Measurements from ENCODE around the gene ASAP2. TPM values are rescaled to one million over a fixed set of nuclear protein-coding genes. Genes with fewer than 3 reads are reported as not detected.

Gene ASAP2
- total RNA-seq, 6 donors from 2014 or later: 20.4 to 26.0 (median 23.4) TPM

DNA sequence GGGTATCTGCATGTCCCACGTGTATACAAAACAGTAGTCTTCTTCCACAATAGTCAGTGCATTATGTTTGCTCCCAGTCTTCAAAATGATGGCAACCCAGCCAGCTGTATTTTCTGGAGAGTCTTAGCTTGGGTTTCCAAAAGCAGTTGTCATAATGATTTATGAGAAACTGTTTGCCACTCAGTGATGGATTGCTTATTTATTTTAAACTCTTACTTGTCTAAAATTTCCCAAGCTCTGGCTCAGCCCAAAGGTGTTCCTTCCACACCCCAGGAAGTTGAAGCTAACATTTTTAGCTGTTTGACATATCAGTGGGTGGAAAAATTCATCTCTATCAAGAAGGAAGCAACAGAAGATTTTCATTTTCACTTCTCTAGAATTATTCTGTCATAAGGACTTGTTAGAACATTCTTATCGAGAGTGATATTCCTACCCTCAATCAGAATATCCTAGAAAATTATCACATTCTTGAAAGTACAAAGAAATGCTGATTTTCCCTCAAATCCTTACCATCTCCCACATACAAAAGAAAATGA, 78.8 kb downstream of the ASAP2 start:
- H3K36me3 ChIP-seq: no peaks in the 10 kb centered on the region
- H3K9me3 ChIP-seq: no peaks in the 10 kb centered on the region
- no peak overlapping the region for H3K4me3 ChIP-seq
- WGBS, 2 donors: 22 to 64% methylated on average over 2 of the region's 2 CpGs
- TF ChIP-seq EP300 (IDR thresholded peaks at IDR 0.05) (no peak), POLR2AphosphoS5 (IDR thresholded peaks at IDR 0.05) (no peak), POLR2A (IDR thresholded peaks at IDR 0.05) (no peak)
- TF ChIP-seq, protein P1, sequence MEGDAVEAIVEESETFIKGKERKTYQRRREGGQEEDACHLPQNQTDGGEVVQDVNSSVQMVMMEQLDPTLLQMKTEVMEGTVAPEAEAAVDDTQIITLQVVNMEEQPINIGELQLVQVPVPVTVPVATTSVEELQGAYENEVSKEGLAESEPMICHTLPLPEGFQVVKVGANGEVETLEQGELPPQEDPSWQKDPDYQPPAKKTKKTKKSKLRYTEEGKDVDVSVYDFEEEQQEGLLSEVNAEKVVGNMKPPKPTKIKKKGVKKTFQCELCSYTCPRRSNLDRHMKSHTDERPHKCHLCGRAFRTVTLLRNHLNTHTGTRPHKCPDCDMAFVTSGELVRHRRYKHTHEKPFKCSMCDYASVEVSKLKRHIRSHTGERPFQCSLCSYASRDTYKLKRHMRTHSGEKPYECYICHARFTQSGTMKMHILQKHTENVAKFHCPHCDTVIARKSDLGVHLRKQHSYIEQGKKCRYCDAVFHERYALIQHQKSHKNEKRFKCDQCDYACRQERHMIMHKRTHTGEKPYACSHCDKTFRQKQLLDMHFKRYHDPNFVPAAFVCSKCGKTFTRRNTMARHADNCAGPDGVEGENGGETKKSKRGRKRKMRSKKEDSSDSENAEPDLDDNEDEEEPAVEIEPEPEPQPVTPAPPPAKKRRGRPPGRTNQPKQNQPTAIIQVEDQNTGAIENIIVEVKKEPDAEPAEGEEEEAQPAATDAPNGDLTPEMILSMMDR (IDR thresholded peaks at IDR 0.05): no peak
- H3K4me1 ChIP-seq: peaks cover 0 to 18% (median 8%) of the 10 kb centered on the region in 4 donors
- H3K27ac ChIP-seq: no peak overlapping the region
- DNase-seq: no peak
- no peak for ATAC-seq (ENCODE audit: low FRiP score in 2 of 2)
- no peaks in the 10 kb centered on the region for H3K27me3 ChIP-seq

DNA sequence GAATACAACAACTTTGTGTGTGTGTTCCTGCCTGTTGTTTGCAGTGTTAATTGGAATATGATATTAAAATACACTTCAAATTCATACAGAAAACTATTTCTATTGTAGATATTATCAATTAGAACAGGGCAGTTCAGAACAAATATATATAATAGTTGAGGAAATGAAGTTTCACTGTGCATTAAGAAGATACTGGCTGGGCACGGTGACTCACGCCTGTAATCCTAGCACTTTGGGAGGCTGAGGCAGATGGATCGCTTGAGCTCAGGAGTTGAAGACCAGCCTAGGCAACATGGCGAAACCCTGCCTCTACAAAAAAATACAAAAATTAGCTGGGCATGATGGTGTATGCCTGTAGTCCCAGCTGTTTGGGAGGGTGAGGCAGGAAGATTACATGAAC, 79.3 kb downstream of the ASAP2 start:
- TF ChIP-seq POLR2AphosphoS5 (IDR thresholded peaks at IDR 0.05) (no peak), EP300 (IDR thresholded peaks at IDR 0.05) (no peak), POLR2A (IDR thresholded peaks at IDR 0.05) (no peak)
- TF ChIP-seq, protein P1 (IDR thresholded peaks at IDR 0.05): no peak
- Histone ChIP-seq H3K9me3 (no peaks in the 10 kb centered on the region), H3K36me3 (no peaks in the 10 kb centered on the region), H3K27me3 (no peaks in the 10 kb centered on the region), H3K27ac (no peak overlapping the region), H3K4me1 (peaks cover 0 to 18% (median 8%) of the 10 kb centered on the region in 4 donors), H3K4me3 (no peak overlapping the region)
- WGBS, 2 donors: 84 to 89% methylated on average over 4 of the region's 4 CpGs
- ATAC-seq (ENCODE audit: low FRiP score in 2 of 2): no peak
- DNase-seq: no peak

DNA sequence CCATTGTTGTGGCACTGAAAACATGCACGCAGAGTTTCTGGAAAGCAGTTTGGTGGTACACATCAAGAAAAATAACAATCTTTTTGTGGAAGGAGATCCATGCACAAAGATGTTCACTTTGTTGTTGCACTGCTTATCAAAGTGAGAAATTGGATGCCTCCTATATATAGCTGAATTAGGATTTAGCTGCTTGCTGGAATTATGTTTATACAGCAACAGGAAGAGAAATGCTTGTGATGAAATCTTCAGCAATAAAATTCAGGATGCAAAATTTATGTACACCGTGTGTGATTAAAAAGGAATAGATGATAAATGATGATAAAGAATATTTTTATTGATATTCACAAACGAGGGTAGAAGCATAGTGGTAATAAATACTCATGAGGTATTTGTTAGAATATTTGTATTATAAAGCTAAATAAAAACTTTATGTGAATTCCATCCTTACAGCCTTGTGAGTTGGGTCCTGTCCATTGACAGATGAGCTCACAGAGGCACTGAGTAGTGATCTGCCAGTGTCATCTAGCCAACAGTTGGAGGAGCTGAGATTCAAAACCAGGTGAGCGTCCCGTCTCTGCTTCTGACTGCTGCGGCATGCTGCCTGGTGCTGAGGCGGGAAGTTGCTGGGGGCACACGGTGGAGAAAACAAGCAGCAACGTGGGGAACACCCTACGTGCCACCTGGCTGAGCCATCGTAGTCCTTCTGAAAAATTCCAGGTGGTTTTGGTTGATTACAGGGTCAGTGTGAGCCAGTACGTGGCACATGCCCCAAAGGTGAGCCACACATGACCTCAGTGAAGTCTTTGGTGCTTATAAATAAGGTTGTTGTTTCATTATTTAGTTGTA, 80.2 kb downstream of the ASAP2 start:
- ATAC-seq (ENCODE audit: low FRiP score in 2 of 2): no peak
- Histone ChIP-seq H3K4me1 (peaks cover 0 to 18% (median 8%) of the 10 kb centered on the region in 4 donors), H3K27me3 (no peaks in the 10 kb centered on the region), H3K9me3 (no peaks in the 10 kb centered on the region), H3K4me3 (no peak overlapping the region), H3K36me3 (no peaks in the 10 kb centered on the region), H3K27ac (no peak overlapping the region)
- 81 to 85% methylated on average over 12 of the region's 12 CpGs for WGBS, 2 donors
- no peak for DNase-seq
- TF ChIP-seq EP300 (IDR thresholded peaks at IDR 0.05) (no peak), POLR2AphosphoS5 (IDR thresholded peaks at IDR 0.05) (no peak), POLR2A (IDR thresholded peaks at IDR 0.05) (no peak)
- TF ChIP-seq, protein P1 (IDR thresholded peaks at IDR 0.05): no peak

DNA sequence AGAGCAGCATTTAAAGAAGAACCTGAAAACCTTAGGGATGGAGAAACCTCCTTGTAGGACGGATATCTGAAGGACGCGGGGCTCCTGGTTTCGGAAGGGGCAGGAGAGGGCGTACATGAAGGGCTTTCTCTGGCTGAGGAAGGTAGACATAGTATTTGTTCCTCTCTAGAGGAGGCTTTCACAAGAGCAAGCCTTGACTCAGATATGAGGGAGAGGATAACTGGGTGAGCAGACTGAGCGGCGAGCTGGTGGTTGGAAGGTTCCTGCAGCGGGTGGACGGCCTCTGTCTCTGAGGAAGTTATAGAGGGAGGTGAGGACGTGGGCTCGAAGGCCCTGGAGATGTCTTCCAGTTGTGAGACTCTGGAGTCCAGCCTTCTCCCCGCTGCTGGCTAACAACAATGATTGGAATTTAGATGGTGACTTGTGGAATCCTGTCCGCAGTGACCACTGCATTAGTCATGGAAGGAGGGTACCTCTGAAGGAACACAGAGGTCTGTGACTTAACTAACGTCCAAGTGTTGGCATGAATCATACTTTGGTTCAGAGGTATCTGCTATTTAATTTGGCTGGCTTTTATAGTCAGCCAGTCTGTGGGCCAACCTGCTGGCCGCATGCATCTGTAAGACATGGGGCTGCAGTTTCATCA, 80.9 kb downstream of the ASAP2 start:
- H3K27me3 ChIP-seq: no peaks in the 10 kb centered on the region
- whole genome bisulfite sequencing, 2 donors: 88 to 89% methylated on average over 15 of the region's 15 CpGs
- ATAC-seq (ENCODE audit: low FRiP score in 2 of 2): peak in 1 of 2 donors; percentile 72
- peaks cover 0 to 16% (median 5%) of the 10 kb centered on the region in 4 donors for H3K4me1 ChIP-seq
- H3K36me3 ChIP-seq: no peaks in the 10 kb centered on the region
- no peak overlapping the region for H3K4me3 ChIP-seq
- no peak overlapping the region for H3K27ac ChIP-seq
- no peak for DNase-seq
- TF ChIP-seq EP300 (IDR thresholded peaks at IDR 0.05) (no peak), POLR2AphosphoS5 (IDR thresholded peaks at IDR 0.05) (no peak)
- TF ChIP-seq, protein P1 (IDR thresholded peaks at IDR 0.05): no peak
- no peaks in the 10 kb centered on the region for H3K9me3 ChIP-seq
